ENCODE results near the gene SDK1.

SDK1 gene

GRCh38 chr7:4167385-4167910 is 866.4 kb downstream of the SDK1 start:
- H3K4me3 ChIP-seq (ENCODE audit: low read depth, low read length) = no peak overlapping the region
- TF ChIP-seq CTCF (IDR thresholded peaks at IDR 0.05; ENCODE audit: low read depth, low read length) = no peak
- DNase-seq (ENCODE audit: low read depth, low spot score) = no peak
- in situ Hi-C loops (cut with HindIII; ENCODE audit: low sequenced_read_pairs) = no loop called here

GRCh38 chr7:4168041-4168440 is 867.0 kb downstream of the SDK1 start:
- in situ Hi-C loops (cut with HindIII; ENCODE audit: low sequenced_read_pairs) = no loop called here
- H3K4me3 ChIP-seq (ENCODE audit: low read depth, low read length) = no peak overlapping the region
- TF ChIP-seq CTCF (IDR thresholded peaks at IDR 0.05; ENCODE audit: low read depth, low read length) = no peak
- no peak for DNase-seq (ENCODE audit: low read depth, low spot score)

- no peak overlapping the region for H3K4me3 ChIP-seq (ENCODE audit: low read depth, low read length)
- no peak for DNase-seq (ENCODE audit: low read depth, low spot score)
- TF ChIP-seq CTCF (IDR thresholded peaks at IDR 0.05; ENCODE audit: low read depth, low read length) = no peak
- in situ Hi-C loops (cut with HindIII; ENCODE audit: low sequenced_read_pairs) = no loop called here
These were observed 867.5 kb downstream of the SDK1 start for GRCh38 chr7:4168541-4168940.

- no peak for DNase-seq (ENCODE audit: low read depth, low spot score)
- TF ChIP-seq CTCF (IDR thresholded peaks at IDR 0.05; ENCODE audit: low read depth, low read length) = no peak
- no peak overlapping the region for H3K4me3 ChIP-seq (ENCODE audit: low read depth, low read length)
- in situ Hi-C loops (cut with HindIII; ENCODE audit: low sequenced_read_pairs) = no loop called here
These were observed 868.4 kb downstream of the SDK1 start for GRCh38 chr7:4169455-4169854.

- DNase-seq (ENCODE audit: low read depth, low spot score) = no peak
- no peak overlapping the region for H3K4me3 ChIP-seq (ENCODE audit: low read depth, low read length)
- no peak for TF ChIP-seq CTCF (IDR thresholded peaks at IDR 0.05; ENCODE audit: low read depth, low read length)
- in situ Hi-C loops (cut with HindIII; ENCODE audit: low sequenced_read_pairs) = no loop called here
These were observed 870.1 kb downstream of the SDK1 start for GRCh38 chr7:4170997-4171786.

- no peak for TF ChIP-seq CTCF (IDR thresholded peaks at IDR 0.05; ENCODE audit: low read depth, low read length)
- DNase-seq (ENCODE audit: low read depth, low spot score) = no peak
- H3K4me3 ChIP-seq (ENCODE audit: low read depth, low read length) = no peak overlapping the region
- in situ Hi-C loops (cut with HindIII; ENCODE audit: low sequenced_read_pairs) = no loop called here
These were observed 871.8 kb downstream of the SDK1 start for GRCh38 chr7:4172883-4173282.

Measured in astrocyte of the spinal cord (primary cell).